Measurements from ENCODE around the gene GSTA3. TPM values are rescaled to one million over a fixed set of nuclear protein-coding genes. Genes with fewer than 3 reads are reported as not detected.

Gene GSTA3
- total RNA-seq, 1 donor from 2014 or later = not detected

- Mint-ChIP-seq H3K27me3 (peaks cover 6% of the 10 kb centered on the region), H3K36me3 (ENCODE audit: low read depth) (no peaks in the 10 kb centered on the region), H3K4me1 (no peaks in the 10 kb centered on the region), H3K9me3 (peaks cover 4% of the 10 kb centered on the region), H3K27ac (no peak overlapping the region), H3K4me3 (no peak overlapping the region)
- ATAC-seq (ENCODE audit: low read depth) (no peak), DNase-seq (no peak)
- POLR2A ChIA-PET = no interaction called here
- CTCF ChIA-PET = no interaction called here
- intact Hi-C loops (cut with micrococcal nuclease) = no loop called here
- TF ChIP-seq, protein P1, sequence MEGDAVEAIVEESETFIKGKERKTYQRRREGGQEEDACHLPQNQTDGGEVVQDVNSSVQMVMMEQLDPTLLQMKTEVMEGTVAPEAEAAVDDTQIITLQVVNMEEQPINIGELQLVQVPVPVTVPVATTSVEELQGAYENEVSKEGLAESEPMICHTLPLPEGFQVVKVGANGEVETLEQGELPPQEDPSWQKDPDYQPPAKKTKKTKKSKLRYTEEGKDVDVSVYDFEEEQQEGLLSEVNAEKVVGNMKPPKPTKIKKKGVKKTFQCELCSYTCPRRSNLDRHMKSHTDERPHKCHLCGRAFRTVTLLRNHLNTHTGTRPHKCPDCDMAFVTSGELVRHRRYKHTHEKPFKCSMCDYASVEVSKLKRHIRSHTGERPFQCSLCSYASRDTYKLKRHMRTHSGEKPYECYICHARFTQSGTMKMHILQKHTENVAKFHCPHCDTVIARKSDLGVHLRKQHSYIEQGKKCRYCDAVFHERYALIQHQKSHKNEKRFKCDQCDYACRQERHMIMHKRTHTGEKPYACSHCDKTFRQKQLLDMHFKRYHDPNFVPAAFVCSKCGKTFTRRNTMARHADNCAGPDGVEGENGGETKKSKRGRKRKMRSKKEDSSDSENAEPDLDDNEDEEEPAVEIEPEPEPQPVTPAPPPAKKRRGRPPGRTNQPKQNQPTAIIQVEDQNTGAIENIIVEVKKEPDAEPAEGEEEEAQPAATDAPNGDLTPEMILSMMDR (IDR thresholded peaks at IDR 0.05) = no peak
Observed at GRCh38 chr6:52893221-52893620, 16.3 kb downstream of the GSTA3 start.

- no peaks in the 10 kb centered on the region for H3K4me1 Mint-ChIP-seq
- no peak overlapping the region for H3K4me3 Mint-ChIP-seq
- H3K27ac Mint-ChIP-seq = no peak overlapping the region
- H3K36me3 Mint-ChIP-seq (ENCODE audit: low read depth) = no peaks in the 10 kb centered on the region
- POLR2A ChIA-PET = no interaction called here
- ATAC-seq (ENCODE audit: low read depth) (no peak), DNase-seq (no peak)
- no peaks in the 10 kb centered on the region for H3K9me3 Mint-ChIP-seq
- H3K27me3 Mint-ChIP-seq = peaks cover 2% of the 10 kb centered on the region
- CTCF ChIA-PET = interaction anchor here (0.6 kb wide), 1 partner anchor 593 kb away, joined by 4 read pairs; no protein-coding TSS in a partner anchor
- intact Hi-C loops (cut with micrococcal nuclease) = no loop called here
- TF ChIP-seq, protein P1 (IDR thresholded peaks at IDR 0.05) = no peak
Observed at GRCh38 chr6:52890018-52890417, 19.5 kb downstream of the GSTA3 start.

DNA sequence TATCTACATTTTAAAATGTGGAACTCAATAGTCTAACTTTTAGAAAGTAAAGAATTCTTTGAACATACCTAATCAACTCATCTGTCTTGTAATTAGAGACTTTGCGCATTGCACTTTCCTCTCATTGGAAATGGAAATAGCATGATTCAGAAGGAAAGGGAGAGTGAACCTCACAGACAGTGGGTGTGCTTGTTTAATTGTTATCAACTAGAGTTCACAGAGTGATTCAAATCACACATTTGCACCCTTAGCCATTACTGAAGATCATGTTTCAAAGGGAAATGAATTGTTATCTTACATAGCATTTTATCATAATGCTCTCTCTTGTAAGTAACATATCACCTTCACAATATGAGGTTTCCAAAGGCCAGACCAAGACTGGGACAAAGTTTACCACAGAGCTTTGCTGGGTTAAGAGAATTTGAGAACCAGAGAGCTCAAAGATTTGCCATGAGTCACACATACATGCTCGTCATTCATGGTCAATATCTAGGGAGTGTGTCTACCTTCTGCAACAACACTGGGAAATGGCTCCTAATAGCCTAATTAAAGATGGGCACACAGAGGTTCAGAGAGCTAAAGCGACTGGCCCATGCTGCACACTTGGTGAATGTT, 21.5 kb downstream of the GSTA3 start:
- ATAC-seq (ENCODE audit: low read depth) (no peak), DNase-seq (no peak)
- TF ChIP-seq, protein P1 (IDR thresholded peaks at IDR 0.05) = no peak
- ChIA-PET CTCF (interaction anchor here (1.0 to 1.2 kb wide), 2 partner anchors 9 to 11 kb away, joined by 3 read pairs; no protein-coding TSS in a partner anchor), POLR2A (no interaction called here)
- Mint-ChIP-seq H3K9me3 (no peaks in the 10 kb centered on the region), H3K27me3 (peaks cover 2% of the 10 kb centered on the region), H3K36me3 (ENCODE audit: low read depth) (no peaks in the 10 kb centered on the region), H3K27ac (no peak overlapping the region), H3K4me1 (no peaks in the 10 kb centered on the region), H3K4me3 (no peak overlapping the region)
- intact Hi-C loops (cut with micrococcal nuclease) = no loop called here

DNA sequence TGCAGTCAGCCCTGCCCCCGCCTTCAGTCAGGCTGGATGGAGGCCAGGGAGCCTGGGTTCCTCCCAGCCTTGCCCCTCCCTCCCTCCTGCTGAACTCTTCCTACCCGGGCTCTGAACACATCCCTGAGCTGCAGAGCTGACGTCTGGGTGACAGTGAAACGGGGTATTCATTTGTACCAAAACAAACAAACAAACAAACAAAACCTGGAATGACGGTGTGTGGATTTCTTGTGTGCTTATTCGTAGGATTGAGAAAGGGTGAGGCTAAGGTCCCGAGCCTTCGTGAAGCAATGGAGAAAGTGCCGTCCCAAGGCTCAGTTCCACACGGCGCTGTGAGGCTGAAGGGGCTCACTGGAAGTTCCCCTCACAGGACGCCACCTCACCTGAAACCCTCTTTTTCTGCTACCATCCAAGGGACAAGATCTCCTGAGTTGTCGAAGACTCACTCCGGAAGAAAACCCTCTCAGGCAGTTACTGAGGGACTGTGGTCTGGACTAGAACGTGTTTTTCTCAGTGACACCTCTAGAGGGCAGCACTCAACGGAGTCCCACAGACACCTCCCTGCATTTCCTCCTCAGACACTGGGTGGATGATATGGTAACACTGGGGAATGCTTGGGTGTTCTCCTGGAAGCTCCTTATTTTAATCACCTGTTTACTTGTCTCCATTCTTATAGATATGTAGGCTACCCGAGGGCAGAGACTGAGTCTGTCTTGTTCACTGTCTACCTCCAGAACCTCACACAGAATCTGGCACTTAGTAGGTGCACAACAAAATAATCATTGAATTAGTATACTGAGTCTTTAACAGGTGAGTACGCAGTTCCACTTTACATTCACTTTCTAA, 27.3 kb downstream of the GSTA3 start:
- H3K4me3 Mint-ChIP-seq = peak overlapping the region; percentile 82
- no peaks in the 10 kb centered on the region for H3K36me3 Mint-ChIP-seq (ENCODE audit: low read depth)
- peak overlapping the region; percentile 20 for H3K27ac Mint-ChIP-seq
- ATAC-seq (ENCODE audit: low read depth) (peak; percentile 98), DNase-seq (peak; percentile 31)
- no peaks in the 10 kb centered on the region for H3K27me3 Mint-ChIP-seq
- no peaks in the 10 kb centered on the region for H3K9me3 Mint-ChIP-seq
- ChIA-PET POLR2A (no interaction called here), CTCF (no interaction called here)
- H3K4me1 Mint-ChIP-seq = peaks cover 2% of the 10 kb centered on the region
- intact Hi-C loops (cut with micrococcal nuclease) = loop anchor here (1.0 to 5.0 kb wide), 4 partner anchors 113 to 846 kb away; partner anchors contain the start of gene GSTA4
- TF ChIP-seq, protein P1 (IDR thresholded peaks at IDR 0.05) = peak; percentile 75

GRCh38 chr6:52881662-52881995, 27.9 kb downstream of the GSTA3 start:
- no peak for ATAC-seq (ENCODE audit: low read depth)
- no peaks in the 10 kb centered on the region for H3K27me3 Mint-ChIP-seq
- no peaks in the 10 kb centered on the region for H3K9me3 Mint-ChIP-seq
- H3K4me1 Mint-ChIP-seq = peaks cover 2% of the 10 kb centered on the region
- no peak for DNase-seq
- CTCF ChIA-PET = no interaction called here
- intact Hi-C loops (cut with micrococcal nuclease) = loop anchor here (5.0 kb wide), 1 partner anchor 464 kb away; no protein-coding TSS in a partner anchor
- TF ChIP-seq, protein P1 (IDR thresholded peaks at IDR 0.05) = no peak
- no peaks in the 10 kb centered on the region for H3K36me3 Mint-ChIP-seq (ENCODE audit: low read depth)
- peak overlapping the region; percentile 82 for H3K4me3 Mint-ChIP-seq
- no peak overlapping the region for H3K27ac Mint-ChIP-seq
- POLR2A ChIA-PET = no interaction called here

Measured in activated B cell treated with CpG ODN at 0.5 μM for 24 hours (primary cell).